SIG-M5 (cell line): Measurements from ENCODE around the gene NKPD1.

Source experiments
- DNase-seq: peaks from one replicate; lab custom pipeline; 2025; lab: John Stamatoyannopoulos, UW

Gene NKPD1

GRCh38 chr19:45173816-45174215 is 13.0 kb upstream of the NKPD1 start:
- DNase-seq, result no peak

GRCh38 chr19:45172611-45173208 is 11.9 kb upstream of the NKPD1 start:
- DNase-seq, result no peak

- DNase-seq, result no peak
These were observed 11.4 kb upstream of the NKPD1 start for GRCh38 chr19:45172173-45172572.

- DNase-seq, result no peak
These were observed 10.4 kb upstream of the NKPD1 start for GRCh38 chr19:45171211-45171623.

GRCh38 chr19:45170146-45171106 is 9.6 kb upstream of the NKPD1 start:
- no peak for DNase-seq

GRCh38 chr19:45169602-45170001 is 8.8 kb upstream of the NKPD1 start:
- DNase-seq, result no peak

- no peak for DNase-seq
These were observed 8.1 kb upstream of the NKPD1 start for GRCh38 chr19:45168767-45169351.

GRCh38 chr19:45166723-45167252 is 6.0 kb upstream of the NKPD1 start:
- no peak for DNase-seq

GRCh38 chr19:45164577-45165335 is 4.0 kb upstream of the NKPD1 start:
- DNase-seq, result no peak

GRCh38 chr19:45163751-45164460 is 3.1 kb upstream of the NKPD1 start:
- DNase-seq, result no peak

- no peak for DNase-seq
These were observed 2.4 kb upstream of the NKPD1 start for GRCh38 chr19:45163156-45163555.

- DNase-seq, result no peak
These were observed 1.9 kb upstream of the NKPD1 start for GRCh38 chr19:45162608-45163143.

GRCh38 chr19:45161738-45162607 is 1.2 kb upstream of the NKPD1 start:
- no peak for DNase-seq

GRCh38 chr19:45159971-45160324 is 834 bp downstream of the NKPD1 start:
- no peak for DNase-seq

- no peak for DNase-seq
These were observed 1.4 kb downstream of the NKPD1 start for GRCh38 chr19:45159210-45159970.

GRCh38 chr19:45158503-45159209 is 2.1 kb downstream of the NKPD1 start:
- no peak for DNase-seq

GRCh38 chr19:45156751-45157150 is 4.0 kb downstream of the NKPD1 start:
- DNase-seq, result no peak

- no peak for DNase-seq
These were observed 4.7 kb downstream of the NKPD1 start for GRCh38 chr19:45156011-45156630.
